H7 (cell line): ENCODE results near the gene SELENOP. TPM values are rescaled to one million over a fixed set of nuclear protein-coding genes. Genes with fewer than 3 reads are reported as not detected.
"Not testable (repeated sequence)": the region's sequence is repeated elsewhere in the genome, so short reads cannot be mapped to it uniquely, and the experiment has no call there.

Source experiments
- DNase-seq: peaks from one replicate; pipeline ENCODE4 v3.0.0; 2012
- H3K27me3 ChIP-seq: 2 replicates; pipeline ENCODE4 v1.6.0; 2011; ENCODE audit warnings: mild to moderate bottlenecking, low read length; ENCODE audit not compliant: control insufficient read depth, insufficient read depth
- H3K36me3 ChIP-seq: replicated peaks from 2 replicates; pipeline ENCODE4 v1.5.1; 2011; ENCODE audit warnings: low read length; ENCODE audit not compliant: control insufficient read depth, insufficient read depth
- H3K4me3 ChIP-seq: 2 replicates; pipeline ENCODE4 v1.5.1; 2011; ENCODE audit warnings: low read depth, mild to moderate bottlenecking, control low read depth, low read length, moderate library complexity; ENCODE audit not compliant: insufficient read depth
- total RNA-seq: library from RNA; depleted of rRNA; stranded (reverse); fragments of >200 nt; shearing (Covaris generic); gene quantifications from 2 replicates; pipeline ENCODE4 v1.2.3, GENCODE V29; 2014; rRNA removed

SELENOP gene
- 44.9 and 56.9 TPM in 2 replicates for total RNA-seq

DNA sequence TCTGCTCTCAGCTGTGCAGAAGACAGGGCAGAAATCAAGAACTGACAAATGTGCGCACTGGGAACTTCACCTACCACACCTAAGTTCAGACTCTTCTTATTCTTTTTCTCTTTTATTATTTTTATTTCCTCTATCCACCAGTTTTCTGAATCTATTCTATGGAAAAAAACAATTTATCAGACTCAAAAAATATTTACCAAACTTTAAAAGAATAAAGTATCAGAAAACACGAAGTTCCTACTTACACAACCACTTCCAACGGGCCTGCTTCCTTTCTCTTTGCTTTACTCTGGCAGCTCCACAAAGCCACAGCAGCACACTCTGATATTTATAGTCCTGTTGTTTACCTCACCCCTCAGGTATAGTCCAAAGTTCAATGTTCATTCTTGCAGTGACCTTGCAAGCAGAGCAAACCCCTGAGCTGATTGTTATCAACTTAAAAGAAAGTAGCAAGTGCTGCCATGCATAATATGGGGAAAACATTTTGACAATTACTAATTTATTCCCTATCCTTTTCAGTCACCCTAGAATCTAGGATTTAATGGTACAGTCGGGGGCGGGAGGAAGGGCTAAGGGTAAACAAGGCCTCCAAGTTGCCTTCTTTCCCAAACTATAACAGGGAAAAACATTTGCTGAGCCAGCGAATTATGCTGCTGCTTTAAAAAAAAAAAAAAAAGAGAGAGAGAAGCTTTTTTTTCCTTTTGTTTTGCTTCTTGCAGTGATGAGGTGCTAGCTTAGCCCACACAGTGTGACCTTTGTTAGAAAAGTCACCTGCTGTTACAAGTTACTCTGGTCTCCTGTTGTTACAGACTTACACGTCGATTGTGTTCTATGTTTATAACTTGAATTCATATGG lies at the start of gene SELENOP:
TSS of gene SELENOP (minus strand) at position 302 of the 856 bp plus-strand sequence. CDS start 3,539 bp downstream, outside the sequence.
- Histone ChIP-seq H3K4me3 (peak within 1 kb of the TSS; percentile 21; the same call in 1 of the 2 replicates), H3K27me3 (no peaks in the 10 kb centered on the region), H3K36me3 (no peaks in the 10 kb centered on the region)
- peak; percentile 48 for DNase-seq

GRCh38 chr5:42858687-42859086 lies 47.0 kb upstream of the SELENOP start:
- no peak overlapping the region for H3K4me3 ChIP-seq
- peak; percentile 22 for DNase-seq
- no peaks in the 10 kb centered on the region for H3K36me3 ChIP-seq
- H3K27me3 ChIP-seq, result no peaks in the 10 kb centered on the region

GRCh38 chr5:42858031-42858643 lies 46.4 kb upstream of the SELENOP start:
- Histone ChIP-seq H3K27me3 (no peaks in the 10 kb centered on the region), H3K36me3 (no peaks in the 10 kb centered on the region), H3K4me3 (no peak overlapping the region)
- no peak for DNase-seq

GRCh38 chr5:42855811-42856210 lies 44.1 kb upstream of the SELENOP start:
- no peaks in the 10 kb centered on the region for H3K36me3 ChIP-seq
- H3K4me3 ChIP-seq, result no peak overlapping the region
- no peak for DNase-seq
- H3K27me3 ChIP-seq, result no peaks in the 10 kb centered on the region

DNA sequence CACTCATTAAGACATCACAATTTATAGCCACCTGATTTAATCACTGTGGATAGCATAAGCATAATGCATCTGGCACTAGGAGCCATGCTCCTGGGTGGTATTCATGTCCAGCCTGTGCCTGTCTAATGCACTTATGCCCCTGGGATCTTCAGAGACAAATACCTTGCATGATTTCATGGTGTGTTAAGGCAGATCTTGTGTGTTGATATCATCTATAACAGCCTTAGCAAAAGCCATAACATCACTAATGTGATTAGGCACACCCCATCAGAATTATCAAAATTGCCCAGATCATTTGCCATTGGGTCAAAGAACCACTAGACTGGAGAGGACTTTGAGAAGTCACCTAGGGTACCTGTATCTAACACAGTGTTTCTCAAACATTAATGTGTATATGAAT lies 43.7 kb upstream of the SELENOP start:
- H3K27me3 ChIP-seq, result no peaks in the 10 kb centered on the region
- H3K4me3 ChIP-seq, result no peak overlapping the region
- DNase-seq, result no peak
- H3K36me3 ChIP-seq, result no peaks in the 10 kb centered on the region

DNA sequence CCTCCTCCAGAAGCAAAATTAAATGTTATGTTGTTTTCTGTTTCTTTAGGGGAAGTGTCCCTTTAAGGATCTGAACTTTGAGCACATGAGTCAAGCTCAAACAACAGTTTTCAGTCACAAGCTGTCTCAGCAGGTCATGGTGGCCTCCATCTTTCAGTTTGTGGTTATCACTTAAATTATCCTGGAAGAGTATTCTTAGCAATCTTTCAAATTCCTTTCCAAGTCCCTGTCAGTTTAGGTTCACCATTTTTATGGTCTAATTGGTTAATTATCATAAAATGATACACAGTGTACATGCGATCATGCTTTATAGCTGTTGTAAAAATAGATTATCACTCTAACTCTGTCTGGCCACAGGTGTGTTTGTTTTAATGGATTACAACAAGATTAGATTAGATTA lies 43.1 kb upstream of the SELENOP start:
- Histone ChIP-seq H3K27me3 (no peaks in the 10 kb centered on the region), H3K36me3 (no peaks in the 10 kb centered on the region), H3K4me3 (no peak overlapping the region)
- DNase-seq, result no peak

GRCh38 chr5:42852826-42853225 lies 41.1 kb upstream of the SELENOP start:
- no peaks in the 10 kb centered on the region for H3K36me3 ChIP-seq
- no peak overlapping the region for H3K4me3 ChIP-seq
- no peak for DNase-seq
- H3K27me3 ChIP-seq, result no peaks in the 10 kb centered on the region

DNA sequence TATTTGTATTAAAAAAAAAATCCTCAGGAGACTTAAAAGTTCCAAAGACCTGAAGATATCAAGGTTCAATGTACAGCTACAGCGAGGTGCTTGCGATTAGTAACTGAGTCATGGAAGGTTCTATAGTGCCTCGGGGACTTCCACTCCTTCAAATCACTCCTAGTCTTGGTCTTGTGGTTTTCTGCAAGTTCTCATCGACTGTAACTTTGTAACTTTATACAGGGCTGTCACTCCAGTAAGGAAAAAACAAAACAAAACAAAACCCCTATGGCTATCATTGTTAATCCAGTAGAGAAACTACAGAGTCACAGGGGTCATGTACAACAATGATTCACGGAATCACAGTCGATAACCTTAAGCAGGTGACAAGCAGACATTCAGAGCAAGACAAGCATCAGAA lies 39.8 kb upstream of the SELENOP start:
- Histone ChIP-seq H3K36me3 (no peaks in the 10 kb centered on the region), H3K4me3 (no peak overlapping the region), H3K27me3 (no peaks in the 10 kb centered on the region)
- no peak for DNase-seq

GRCh38 chr5:42848545-42848944 lies 36.9 kb upstream of the SELENOP start:
- no peak for DNase-seq
- Histone ChIP-seq H3K36me3 (no peaks in the 10 kb centered on the region), H3K4me3 (no peak overlapping the region), H3K27me3 (no peaks in the 10 kb centered on the region)

- H3K27me3 ChIP-seq, H3K4me3 ChIP-seq, H3K36me3 ChIP-seq, DNase-seq: not testable (repeated sequence)
Observed at GRCh38 chr5:42844408-42844807, 32.7 kb upstream of the SELENOP start.

- no peak overlapping the region for H3K4me3 ChIP-seq
- H3K27me3 ChIP-seq, result no peaks in the 10 kb centered on the region
- no peak for DNase-seq
- no peaks in the 10 kb centered on the region for H3K36me3 ChIP-seq
Observed at GRCh38 chr5:42843675-42844292, 32.1 kb upstream of the SELENOP start.

DNA sequence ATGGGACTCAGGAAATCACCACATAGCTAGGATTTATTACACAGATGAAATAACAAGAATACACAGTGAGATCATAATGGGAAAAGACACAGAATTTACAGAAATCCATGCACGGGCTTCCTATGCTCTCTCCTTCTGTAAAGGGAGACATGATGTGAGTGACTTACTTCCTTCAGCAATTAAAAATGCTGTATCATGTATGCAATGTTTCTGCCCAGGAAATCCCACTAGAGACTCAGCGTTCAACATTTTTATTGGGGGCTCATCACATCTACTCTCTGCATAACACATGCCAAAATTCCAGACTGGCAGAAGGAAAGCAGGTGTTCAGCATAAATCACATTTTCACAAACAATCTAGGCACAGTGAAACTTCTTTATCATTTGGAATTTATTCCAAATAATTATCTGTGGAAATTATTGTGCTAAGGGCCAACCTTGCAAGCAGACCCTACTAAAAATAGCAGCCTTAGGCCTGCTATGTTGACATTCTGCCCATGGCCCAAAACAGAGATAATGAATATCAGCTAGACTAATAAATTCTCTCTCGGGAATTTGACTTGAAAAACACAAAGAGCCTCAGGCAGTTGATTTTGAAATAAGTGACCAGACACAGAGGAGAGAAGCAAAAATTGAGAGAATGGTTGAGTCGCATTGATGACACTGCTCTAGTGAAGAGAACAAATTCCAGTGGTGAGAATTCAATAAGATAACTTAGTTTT lies 31.4 kb upstream of the SELENOP start:
- no peaks in the 10 kb centered on the region for H3K27me3 ChIP-seq
- no peak for DNase-seq
- no peaks in the 10 kb centered on the region for H3K36me3 ChIP-seq
- H3K4me3 ChIP-seq, result no peak overlapping the region

- Histone ChIP-seq H3K36me3 (no peaks in the 10 kb centered on the region), H3K27me3 (no peaks in the 10 kb centered on the region), H3K4me3 (no peak overlapping the region)
- DNase-seq, result no peak
Observed at GRCh38 chr5:42840842-42841567, 29.3 kb upstream of the SELENOP start.

DNA sequence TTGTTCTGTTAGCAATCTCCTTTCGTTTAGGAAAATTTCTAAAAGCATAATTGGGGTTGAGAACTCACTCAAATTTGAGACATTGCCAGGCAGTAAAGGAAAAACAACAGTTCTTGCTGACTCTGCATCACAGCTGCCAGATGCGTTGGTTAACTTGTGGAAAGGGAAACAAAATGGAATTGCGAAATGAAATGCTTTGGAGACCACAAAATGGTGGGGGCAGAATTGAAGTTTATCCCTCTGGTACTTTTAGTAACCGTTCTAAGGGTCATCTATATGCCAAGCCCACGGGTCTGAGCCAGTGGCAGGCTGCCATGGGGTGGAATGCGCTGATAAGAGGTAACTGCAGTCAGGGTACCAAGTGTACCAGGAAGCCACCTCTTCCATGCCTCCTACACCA lies 28.6 kb upstream of the SELENOP start:
- no peak for DNase-seq
- Histone ChIP-seq H3K36me3 (no peaks in the 10 kb centered on the region), H3K4me3 (no peak overlapping the region), H3K27me3 (no peaks in the 10 kb centered on the region)
